ENCODE measurements around the gene ABCD1.

Gene ABCD1

DNA sequence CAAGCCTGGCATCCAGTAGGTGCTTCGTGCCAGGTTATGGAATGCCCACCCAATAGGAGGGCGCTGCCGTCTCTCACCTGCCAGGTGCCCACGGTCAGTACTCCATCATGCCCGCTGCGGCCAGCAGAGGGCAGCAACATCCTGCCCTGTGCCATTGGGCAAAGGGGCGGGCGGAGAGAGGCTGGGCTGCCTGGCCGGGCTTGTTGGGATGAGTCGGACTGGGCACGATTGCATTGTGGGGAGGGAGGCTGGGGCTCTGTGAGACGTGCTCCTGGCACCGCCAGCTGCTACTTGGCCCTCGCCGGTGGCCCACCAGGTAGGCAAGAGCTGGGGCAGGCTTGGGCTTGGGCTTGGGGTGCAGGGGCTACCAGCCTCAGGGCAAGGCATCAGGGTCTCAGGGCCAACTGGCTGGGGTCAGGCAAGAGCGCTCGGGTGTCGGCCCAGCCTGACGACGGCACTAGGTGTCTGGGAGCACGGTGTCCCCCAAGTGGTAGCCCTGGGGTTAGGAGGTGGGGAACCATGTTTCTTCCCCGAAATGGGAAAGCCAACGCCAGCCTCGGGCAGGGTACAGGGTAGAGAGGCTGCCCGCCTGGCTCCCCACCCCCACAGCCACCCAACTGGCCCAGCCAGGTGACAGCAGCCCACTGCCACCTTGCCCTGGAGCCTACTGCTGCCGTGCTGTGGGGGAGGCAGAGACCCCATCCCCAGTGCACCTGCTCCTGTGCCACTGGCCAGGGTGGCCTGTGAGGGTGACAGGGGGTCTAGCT, 39.5 kb downstream of the ABCD1 start, which contains the start of gene PLXNB3:
PLXNB3 (plus strand) TSS at position 261 of the 767 bp plus-strand sequence. CDS start 1,287 bp downstream, outside the sequence.
- DNase-seq: peak; percentile 82

DNA sequence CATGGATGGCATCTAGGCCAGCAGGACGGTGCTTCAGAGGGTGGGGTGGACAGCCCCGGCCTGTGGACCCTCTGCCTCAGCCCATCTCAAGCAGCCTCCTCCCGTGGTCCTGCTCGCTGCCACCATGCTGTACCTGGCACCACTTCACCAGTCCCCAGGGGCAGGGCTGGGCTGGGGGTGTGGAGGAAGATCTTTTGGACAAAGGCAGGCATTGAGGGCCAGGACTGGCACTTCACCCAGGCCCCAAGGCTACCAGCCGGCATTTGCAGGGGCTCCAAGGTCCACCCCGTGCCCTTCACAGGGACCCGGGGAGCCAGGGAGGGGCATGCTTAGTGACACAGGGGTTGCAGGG, 40.1 kb downstream of the ABCD1 start:
- no peak for DNase-seq

- no peak for DNase-seq
Observed at GRCh38 chrX:153765138-153766079, 40.8 kb downstream of the ABCD1 start.

GRCh38 chrX:153766098-153766817, 41.6 kb downstream of the ABCD1 start:
- peak; percentile 75 for DNase-seq

GRCh38 chrX:153766871-153767673, 42.4 kb downstream of the ABCD1 start:
- peak; percentile 48 for DNase-seq

GRCh38 chrX:153767674-153768055, 43.0 kb downstream of the ABCD1 start:
- no peak for DNase-seq

- DNase-seq: peak; percentile 46
Observed at GRCh38 chrX:153768311-153769157, 43.9 kb downstream of the ABCD1 start.

GRCh38 chrX:153769158-153769864, 44.7 kb downstream of the ABCD1 start:
- peak; percentile 15 for DNase-seq

- DNase-seq: peak; percentile 28
Observed at GRCh38 chrX:153769865-153770600, 45.4 kb downstream of the ABCD1 start.

- DNase-seq: no peak
Observed at GRCh38 chrX:153770601-153771414, 46.2 kb downstream of the ABCD1 start.

- no peak for DNase-seq
Observed at GRCh38 chrX:153771415-153772315, 47.0 kb downstream of the ABCD1 start.

DNA sequence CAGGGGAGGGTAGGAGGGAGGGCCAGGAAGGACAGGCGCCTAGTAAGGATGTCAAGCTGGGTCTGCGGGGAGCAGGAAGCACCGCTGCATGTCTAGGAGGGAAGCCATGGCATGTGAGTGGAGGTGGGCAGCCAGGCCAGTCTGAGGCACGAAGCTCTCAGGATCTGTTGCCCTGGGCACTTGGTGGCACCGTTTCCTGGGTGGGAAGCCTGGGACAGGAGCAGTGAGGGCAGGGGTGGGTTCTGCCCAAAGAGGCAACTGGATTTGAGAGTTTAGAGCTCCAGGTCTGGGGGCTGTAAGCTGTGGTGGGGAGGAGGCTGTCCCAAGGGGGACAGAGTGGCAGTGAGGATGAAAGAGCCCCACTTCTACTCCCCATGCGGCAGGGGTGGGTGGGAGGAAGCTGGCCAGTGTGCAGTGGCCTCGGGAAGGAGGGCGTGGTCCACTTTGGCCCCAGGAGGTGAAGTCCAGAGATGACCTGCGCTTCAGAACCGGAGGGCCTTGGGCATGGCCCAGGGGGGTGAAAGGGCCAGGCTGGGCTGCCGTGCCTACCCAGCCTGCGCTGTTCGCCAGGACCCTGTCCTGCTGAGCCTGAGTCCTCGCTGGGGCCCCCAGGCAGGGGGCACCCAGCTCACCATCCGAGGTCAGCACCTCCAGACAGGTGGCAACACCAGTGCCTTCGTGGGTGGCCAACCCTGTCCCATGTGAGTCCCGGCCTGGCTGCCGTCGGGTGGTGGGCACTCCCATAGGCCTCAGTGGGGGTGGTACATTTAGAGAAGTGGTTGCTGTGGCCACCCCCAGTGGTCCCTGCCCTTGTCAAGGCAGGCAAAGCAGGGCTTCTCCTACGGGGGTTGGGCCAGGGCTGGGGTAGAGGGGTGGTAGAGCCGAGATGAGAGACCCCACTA, 47.9 kb downstream of the ABCD1 start:
- no peak for DNase-seq

DNA sequence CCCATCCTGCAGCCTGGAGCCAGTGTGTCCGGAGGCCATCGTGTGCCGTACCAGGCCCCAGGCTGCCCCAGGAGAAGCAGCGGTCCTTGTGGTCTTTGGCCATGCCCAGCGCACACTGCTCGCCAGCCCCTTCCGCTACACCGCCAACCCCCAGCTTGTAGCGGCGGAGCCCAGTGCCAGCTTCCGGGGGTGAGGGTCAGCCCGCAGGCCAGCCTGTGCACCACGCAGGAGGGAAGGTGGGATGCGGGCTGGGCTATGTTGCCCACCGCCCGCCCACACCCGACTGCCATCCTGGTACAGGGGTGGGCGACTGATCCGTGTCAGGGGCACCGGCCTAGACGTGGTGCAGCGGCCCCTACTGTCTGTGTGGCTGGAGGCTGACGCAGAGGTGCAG, 48.6 kb downstream of the ABCD1 start:
- DNase-seq: no peak

DNA sequence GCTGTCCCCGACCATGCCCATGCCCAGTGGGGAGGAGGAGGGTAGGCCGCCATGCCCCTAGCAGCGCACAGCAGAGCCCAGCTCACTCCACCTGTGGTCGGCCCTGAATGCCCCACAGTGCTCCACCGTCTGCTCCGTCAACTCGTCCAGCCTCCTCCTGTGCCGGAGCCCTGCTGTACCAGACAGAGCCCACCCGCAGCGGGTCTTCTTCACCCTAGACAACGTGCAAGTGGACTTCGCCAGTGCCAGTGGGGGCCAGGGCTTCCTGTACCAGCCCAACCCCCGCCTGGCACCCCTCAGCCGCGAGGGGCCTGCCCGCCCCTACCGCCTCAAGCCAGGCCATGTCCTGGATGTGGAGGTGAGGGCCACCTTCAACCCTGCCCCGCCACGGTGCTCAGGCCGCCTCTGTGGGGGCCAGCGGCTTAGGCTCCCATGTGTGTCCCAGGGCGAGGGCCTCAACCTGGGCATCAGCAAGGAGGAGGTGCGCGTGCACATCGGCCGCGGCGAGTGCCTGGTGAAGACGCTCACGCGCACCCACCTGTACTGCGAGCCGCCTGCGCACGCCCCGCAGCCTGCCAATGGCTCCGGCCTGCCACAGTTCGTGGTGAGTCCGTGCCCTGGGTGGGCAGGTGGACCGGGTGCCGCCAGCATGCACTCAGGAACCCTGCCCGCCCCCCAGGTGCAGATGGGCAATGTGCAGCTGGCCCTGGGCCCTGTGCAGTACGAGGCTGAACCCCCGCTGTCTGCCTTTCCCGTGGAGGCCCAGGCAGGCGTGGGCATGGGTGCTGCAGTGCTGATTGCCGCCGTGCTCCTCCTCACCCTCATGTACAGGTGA, 49.3 kb downstream of the ABCD1 start:
- DNase-seq: no peak

DNA sequence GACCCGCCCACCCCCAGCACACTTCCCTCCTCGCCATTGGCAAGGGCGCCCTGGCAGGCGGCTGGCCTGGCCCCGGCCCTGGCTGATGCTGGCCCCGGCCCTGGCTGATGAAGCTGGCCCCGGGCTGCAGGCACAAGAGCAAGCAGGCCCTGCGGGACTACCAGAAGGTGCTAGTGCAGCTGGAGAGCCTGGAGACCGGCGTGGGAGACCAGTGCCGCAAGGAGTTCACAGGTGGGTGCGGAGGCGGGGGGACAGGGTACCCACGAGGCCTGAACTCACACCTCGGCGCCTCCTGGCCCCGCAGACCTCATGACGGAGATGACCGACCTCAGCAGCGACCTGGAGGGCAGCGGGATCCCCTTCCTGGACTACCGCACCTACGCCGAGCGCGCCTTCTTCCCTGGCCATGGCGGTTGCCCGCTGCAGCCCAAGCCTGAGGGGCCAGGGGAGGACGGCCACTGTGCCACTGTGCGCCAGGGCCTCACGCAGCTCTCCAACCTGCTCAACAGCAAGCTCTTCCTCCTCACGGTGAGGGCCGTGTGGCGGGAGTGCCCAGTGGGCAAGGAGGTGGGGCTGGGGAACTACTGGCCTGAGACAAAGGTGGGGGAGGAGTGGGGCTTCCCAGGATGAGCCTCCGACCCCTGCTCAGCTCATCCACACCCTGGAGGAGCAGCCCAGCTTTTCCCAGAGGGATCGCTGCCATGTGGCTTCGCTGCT, 50.1 kb downstream of the ABCD1 start:
- DNase-seq: no peak
